Ascending aorta (tissue), 2 donors: ENCODE measurements around the gene ARHGAP23. TPM values are rescaled to one million over a fixed set of nuclear protein-coding genes. Genes with fewer than 3 reads are reported as not detected.
A peak's percentile ranks its signal among the peaks of the same experiment; 100 is the strongest.

Source experiments
- DNase-seq, 2 donors: peaks; one replicate each; pipeline ENCODE4 v3.0.0-alpha.2; 2019; ENCODE audit warnings: low spot score in 2 of 2
- H3K27ac ChIP-seq, 2 donors: fragments of 200-600 bp; sonication (generic); one replicate each; pipeline ENCODE4 v1.5.1; 2016 to 2017; ENCODE audit warnings: mild to moderate bottlenecking in 1 of 2
- H3K27me3 ChIP-seq: fragments of 200-600 bp; sonication (generic); one replicate; pipeline ENCODE4 v1.5.1; 2017
- H3K36me3 ChIP-seq, 2 donors: fragments of 200-600 bp; sonication (generic); one replicate each; pipeline ENCODE4 v1.5.1; 2016
- H3K4me1 ChIP-seq, 2 donors: fragments of 200-600 bp; sonication (generic); one replicate each; pipeline ENCODE4 v1.5.1; 2016 to 2017; ENCODE audit warnings: mild to moderate bottlenecking in 1 of 2
- H3K4me3 ChIP-seq, 2 donors: fragments of 200-600 bp; sonication (generic); one replicate each; pipeline ENCODE4 v1.5.1; 2016 to 2017; ENCODE audit warnings: mild to moderate bottlenecking in 1 of 2
- H3K9me3 ChIP-seq, 2 donors: fragments of 200-600 bp; sonication (generic); one replicate each; pipeline ENCODE4 v1.5.1; 2016
- CTCF ChIP-seq, 3 experiments: fragments of 200-600 bp in 2 of 3; fragments of 450-650 bp in 1 of 3; sonication (generic) in 2 of 3; IDR thresholded peaks; one replicate each; pipeline ENCODE4 v1.5.1; 2016 to 2019; ENCODE audit warnings: antibody characterized with exemption in 3 of 3, mild to moderate bottlenecking in 1 of 3, moderate library complexity in 1 of 3
- intact Hi-C: fragments of 100-400 bp; cut with DNase I; formaldehyde crosslinking; loops from one replicate; pipeline ENCODE4 v1.15.1; 2023
- total RNA-seq: library from RNA; depleted of rRNA; stranded (reverse); fragments of >200 nt; gene quantifications from one replicate; pipeline ENCODE4 v1.1.0, GENCODE V29; 2016

The ARHGAP23 gene
- total RNA-seq, 1 donor from 2014 or later = 89.0 TPM

- TF ChIP-seq CTCF (IDR thresholded peaks at IDR 0.05) = no peak
- Histone ChIP-seq H3K27ac (no peak overlapping the region), H3K27me3 (no peaks in the 10 kb centered on the region), H3K4me1 (peaks cover 13 to 32% of the 10 kb centered on the region in 2 donors), H3K9me3 (no peaks in the 10 kb centered on the region), H3K4me3 (no peak overlapping the region), H3K36me3 (peaks cover 36 to 44% of the 10 kb centered on the region in 2 donors)
- intact Hi-C loops = no loop called here
- no peak for DNase-seq
These were observed 33.4 kb downstream of the ARHGAP23 start for GRCh38 chr17:38461683-38462082.

- no peak overlapping the region for H3K4me3 ChIP-seq
- intact Hi-C loops = no loop called here
- H3K27ac ChIP-seq = peak overlapping the region; percentile 95 to 99
- H3K36me3 ChIP-seq = peaks cover 48 to 55% of the 10 kb centered on the region in 2 donors
- H3K9me3 ChIP-seq = no peaks in the 10 kb centered on the region
- peak in 1 of 2 donors; percentile 80 for DNase-seq
- no peak for TF ChIP-seq CTCF (IDR thresholded peaks at IDR 0.05)
- no peaks in the 10 kb centered on the region for H3K27me3 ChIP-seq
- H3K4me1 ChIP-seq = peaks cover 20 to 43% of the 10 kb centered on the region in 2 donors
These were observed 35.2 kb downstream of the ARHGAP23 start for GRCh38 chr17:38463451-38463858.

GRCh38 chr17:38464251-38464722, 36.0 kb downstream of the ARHGAP23 start:
- peak; percentile 38 to 94 for DNase-seq
- Histone ChIP-seq H3K9me3 (no peaks in the 10 kb centered on the region), H3K4me1 (peaks cover 20 to 47% of the 10 kb centered on the region in 2 donors), H3K36me3 (peaks cover 43 to 54% of the 10 kb centered on the region in 2 donors), H3K27me3 (no peaks in the 10 kb centered on the region), H3K4me3 (peak overlapping the region; percentile 54 to 66), H3K27ac (peak overlapping the region; percentile 95 to 99)
- no peak for TF ChIP-seq CTCF (IDR thresholded peaks at IDR 0.05)
- intact Hi-C loops = loop anchor here (1.0 kb wide), 2 partner anchors 10 to 36 kb away; partner anchors contain the start of gene ARHGAP23

GRCh38 chr17:38464723-38465390, 36.6 kb downstream of the ARHGAP23 start:
- peaks cover 20 to 47% of the 10 kb centered on the region in 2 donors for H3K4me1 ChIP-seq
- H3K4me3 ChIP-seq = peak overlapping the region; percentile 54 to 66
- peak overlapping the region; percentile 95 to 99 for H3K27ac ChIP-seq
- no peaks in the 10 kb centered on the region for H3K9me3 ChIP-seq
- H3K27me3 ChIP-seq = no peaks in the 10 kb centered on the region
- peak; percentile 67 to 96 for DNase-seq
- H3K36me3 ChIP-seq = peaks cover 37 to 54% of the 10 kb centered on the region in 2 donors
- TF ChIP-seq CTCF (IDR thresholded peaks at IDR 0.05) = no peak
- intact Hi-C loops = loop anchor here (1.0 kb wide), 2 partner anchors 11 to 37 kb away; partner anchors contain the start of gene ARHGAP23

GRCh38 chr17:38465391-38466345, 37.4 kb downstream of the ARHGAP23 start:
- Histone ChIP-seq H3K27me3 (no peaks in the 10 kb centered on the region), H3K4me1 (peaks cover 20 to 47% of the 10 kb centered on the region in 2 donors), H3K36me3 (peaks cover 36 to 55% of the 10 kb centered on the region in 2 donors), H3K27ac (peak overlapping the region; percentile 95 to 99), H3K9me3 (no peaks in the 10 kb centered on the region), H3K4me3 (peak overlapping the region; percentile 54 to 66)
- TF ChIP-seq CTCF (IDR thresholded peaks at IDR 0.05) = no peak
- DNase-seq = peak; percentile 59 to 96
- intact Hi-C loops = no loop called here
